IPS DF 6.9 (cell line): ENCODE results near the gene GALNT2.

Experiments
- DNase-seq: peaks from one replicate; pipeline ENCODE4 v3.0.0-alpha.2; 2013; ENCODE audit warnings: low read depth, low spot score
- H3K27ac ChIP-seq: one replicate; pipeline ENCODE4 v1.5.1; 2013; ENCODE audit warnings: low read length, control low read depth
- H3K27me3 ChIP-seq: 2 replicates; pipeline ENCODE4 v1.6.1; 2013; ENCODE audit warnings: mild to moderate bottlenecking, low read length; ENCODE audit not compliant: control insufficient read depth, insufficient read depth
- H3K36me3 ChIP-seq: 2 replicates; pipeline ENCODE4 v1.6.1; 2013; ENCODE audit warnings: low read length; ENCODE audit not compliant: control insufficient read depth, insufficient read depth
- H3K4me1 ChIP-seq: 2 replicates; pipeline ENCODE4 v1.6.1; 2013; ENCODE audit warnings: low read length; ENCODE audit not compliant: control insufficient read depth, insufficient read depth
- H3K4me3 ChIP-seq: 2 replicates; pipeline ENCODE4 v1.5.1; 2013; ENCODE audit warnings: mild to moderate bottlenecking, low read length
- H3K9me3 ChIP-seq: 2 replicates; pipeline ENCODE4 v1.6.1; 2013; ENCODE audit warnings: low read length, inconsistent platforms; ENCODE audit not compliant: control insufficient read depth, insufficient read depth
- WGBS: extraction: QIAGEN DNeasy Blood & Tissue Kit; methylation state at CpG from one replicate; pipeline ENCODE4 v1.1.7; 2013; ENCODE audit warnings: mixed read lengths, missing lambda C conversion rate; ENCODE audit not compliant: insufficient read length, insufficient coverage; 5-methylcytosine and 5-hydroxymethylcytosine counted together

The GALNT2 gene

GRCh38 chr1:230064283-230064682, 2.8 kb upstream of the GALNT2 start:
- Histone ChIP-seq H3K27ac (no peak overlapping the region), H3K4me1 (peaks cover 2% of the 10 kb centered on the region; the same call in 1 of the 2 replicates), H3K4me3 (no peak overlapping the region), H3K27me3 (no peaks in the 10 kb centered on the region; the same call in 1 of the 2 replicates), H3K9me3 (no peaks in the 10 kb centered on the region), H3K36me3 (no peaks in the 10 kb centered on the region)
- no CpG with 5 or more reads among the region's 6 CpGs for WGBS
- DNase-seq, result no peak

- Histone ChIP-seq H3K36me3 (no peaks in the 10 kb centered on the region), H3K4me3 (no peak overlapping the region), H3K4me1 (peaks cover 2% of the 10 kb centered on the region; the same call in 1 of the 2 replicates), H3K27me3 (no peaks in the 10 kb centered on the region; the same call in 1 of the 2 replicates), H3K9me3 (no peaks in the 10 kb centered on the region), H3K27ac (no peak overlapping the region)
- WGBS, result no CpG with 5 or more reads among the region's 2 CpGs
- DNase-seq, result no peak
Observed at GRCh38 chr1:230065161-230065560, 1.9 kb upstream of the GALNT2 start.

- Histone ChIP-seq H3K4me3 (no peak overlapping the region), H3K4me1 (peaks cover 2% of the 10 kb centered on the region; the same call in 1 of the 2 replicates), H3K9me3 (no peaks in the 10 kb centered on the region), H3K36me3 (no peaks in the 10 kb centered on the region), H3K27me3 (no peaks in the 10 kb centered on the region; the same call in 1 of the 2 replicates), H3K27ac (no peak overlapping the region)
- no peak for DNase-seq
- WGBS, result no CpG with 5 or more reads among the region's 2 CpGs
Observed at GRCh38 chr1:230065571-230065970, 1.5 kb upstream of the GALNT2 start.

GRCh38 chr1:230066031-230066430, 1.0 kb upstream of the GALNT2 start:
- no peak overlapping the region for H3K27ac ChIP-seq
- DNase-seq, result no peak
- no peak overlapping the region for H3K4me3 ChIP-seq

GRCh38 chr1:230067419-230067870, 407 bp downstream of the GALNT2 start:
- WGBS, result no CpG with 5 or more reads among the region's 44 CpGs
- Histone ChIP-seq H3K27me3 (no peaks in the 10 kb centered on the region; the same call in 1 of the 2 replicates), H3K4me1 (peaks cover 2% of the 10 kb centered on the region; the same call in 1 of the 2 replicates), H3K4me3 (peak overlapping the region; percentile 59), H3K27ac (no peak overlapping the region), H3K36me3 (no peaks in the 10 kb centered on the region), H3K9me3 (no peaks in the 10 kb centered on the region)
- no peak for DNase-seq

More at GRCh38 chr1:230066031-230066430, 1.0 kb upstream of the GALNT2 start:
- no peaks in the 10 kb centered on the region for H3K9me3 ChIP-seq
- no peaks in the 10 kb centered on the region; the same call in 1 of the 2 replicates for H3K27me3 ChIP-seq
- no peaks in the 10 kb centered on the region for H3K36me3 ChIP-seq
- no CpG with 5 or more reads among the region's 8 CpGs for WGBS
- H3K4me1 ChIP-seq, result peaks cover 2% of the 10 kb centered on the region; the same call in 1 of the 2 replicates

GRCh38 chr1:230067871-230068620, 1.0 kb downstream of the GALNT2 start:
- Histone ChIP-seq H3K9me3 (no peaks in the 10 kb centered on the region), H3K36me3 (no peaks in the 10 kb centered on the region), H3K4me3 (peak overlapping the region; percentile 59), H3K27ac (no peak overlapping the region), H3K4me1 (peaks cover 2% of the 10 kb centered on the region; the same call in 1 of the 2 replicates), H3K27me3 (no peaks in the 10 kb centered on the region; the same call in 1 of the 2 replicates)
- no CpG with 5 or more reads among the region's 59 CpGs for WGBS
- DNase-seq, result no peak

- H3K27me3 ChIP-seq, result no peaks in the 10 kb centered on the region; the same call in 1 of the 2 replicates
Observed at GRCh38 chr1:230068621-230068873, 1.5 kb downstream of the GALNT2 start.

GRCh38 chr1:230068952-230069684, 2.1 kb downstream of the GALNT2 start:
- DNase-seq, result no peak
- Histone ChIP-seq H3K27ac (no peak overlapping the region), H3K9me3 (no peaks in the 10 kb centered on the region), H3K4me3 (peak overlapping the region; percentile 6; the same call in 1 of the 2 replicates), H3K36me3 (no peaks in the 10 kb centered on the region), H3K27me3 (no peaks in the 10 kb centered on the region; the same call in 1 of the 2 replicates), H3K4me1 (peaks cover 2% of the 10 kb centered on the region; the same call in 1 of the 2 replicates)
- no CpG with 5 or more reads among the region's 13 CpGs for WGBS

More at GRCh38 chr1:230068621-230068873, 1.5 kb downstream of the GALNT2 start:
- Histone ChIP-seq H3K36me3 (no peaks in the 10 kb centered on the region), H3K9me3 (no peaks in the 10 kb centered on the region), H3K4me1 (peaks cover 2% of the 10 kb centered on the region; the same call in 1 of the 2 replicates), H3K27ac (no peak overlapping the region), H3K4me3 (peak overlapping the region; percentile 59; the same call in 1 of the 2 replicates)
- no peak for DNase-seq
- no CpG with 5 or more reads among the region's 9 CpGs for WGBS

GRCh38 chr1:230069796-230070195, 2.8 kb downstream of the GALNT2 start:
- Histone ChIP-seq H3K4me1 (peaks cover 2% of the 10 kb centered on the region; the same call in 1 of the 2 replicates), H3K4me3 (no peak overlapping the region), H3K36me3 (no peaks in the 10 kb centered on the region), H3K27ac (no peak overlapping the region), H3K9me3 (no peaks in the 10 kb centered on the region), H3K27me3 (no peaks in the 10 kb centered on the region; the same call in 1 of the 2 replicates)
- no CpG with 5 or more reads among the region's 4 CpGs for WGBS
- DNase-seq, result no peak
